GM21390 (cell line): ENCODE results near the gene MEFV.
"Not testable (repeated sequence)": the region's sequence is repeated elsewhere in the genome, so short reads cannot be mapped to it uniquely, and the experiment has no call there.

Source experiments
- ATAC-seq: cut with Tn5 transposase; IDR thresholded peaks from one replicate; pipeline ENCODE4 v1.9.1; 2021; ENCODE audit not compliant: unreplicated experiment

MEFV gene

GRCh38 chr16:3220839-3221238 is 35.6 kb downstream of the MEFV start:
- ATAC-seq, result no peak

GRCh38 chr16:3216263-3216640 is 40.2 kb downstream of the MEFV start:
- ATAC-seq, result no peak

- no peak for ATAC-seq
Measured at GRCh38 chr16:3215601-3216262, 40.7 kb downstream of the MEFV start.

GRCh38 chr16:3214904-3215600 is 41.4 kb downstream of the MEFV start:
- no peak for ATAC-seq

- ATAC-seq, result no peak
Measured at GRCh38 chr16:3212567-3212966, 43.9 kb downstream of the MEFV start.

GRCh38 chr16:3212006-3212405 is 44.4 kb downstream of the MEFV start:
- ATAC-seq, result no peak

GRCh38 chr16:3207086-3207953 is 49.1 kb downstream of the MEFV start:
- ATAC-seq, result no peak

- not testable (repeated sequence) for ATAC-seq
Measured at GRCh38 chr16:3205939-3206338, 50.5 kb downstream of the MEFV start.

GRCh38 chr16:3202903-3203539 is 53.4 kb downstream of the MEFV start:
- no peak for ATAC-seq

GRCh38 chr16:3198334-3199072 is 57.9 kb downstream of the MEFV start:
- ATAC-seq, result no peak

- not testable (repeated sequence) for ATAC-seq
Measured at GRCh38 chr16:3197694-3198333, 58.6 kb downstream of the MEFV start.

GRCh38 chr16:3195975-3196374 is 60.5 kb downstream of the MEFV start:
- ATAC-seq, result no peak

- no peak for ATAC-seq
Measured at GRCh38 chr16:3194792-3195191, 61.6 kb downstream of the MEFV start.

GRCh38 chr16:3193221-3194212 is 62.9 kb downstream of the MEFV start:
- no peak for ATAC-seq

- no peak for ATAC-seq
Measured at GRCh38 chr16:3192476-3193019, 63.9 kb downstream of the MEFV start.
